GM13977 (cell line): ENCODE measurements around the gene SLC25A22.
A peak's percentile ranks its signal among the peaks of the same experiment; 100 is the strongest.

Source experiments
- DNase-seq: peaks from one replicate; pipeline ENCODE4 v3.0.0; 2012; ENCODE audit warnings: low spot score
- in situ Hi-C: fragments of 300-500 bp; cut with MboI; formaldehyde crosslinking; loops from one replicate; pipeline ENCODE4 v1.12.0; 2022; ENCODE audit warnings: low sequenced_read_pairs, low pct_unique_long_range_greater_than_20kb, mixed read lengths, inconsistent platforms; ENCODE audit not compliant: unreplicated experiment
- TF ChIP-seq, protein P1 (sequence below): IDR thresholded peaks from 2 replicates; pipeline ENCODE4 v1.5.1; 2012; ENCODE audit warnings: mild to moderate bottlenecking, control low read depth; ENCODE audit not compliant: insufficient read depth; ENCODE audit errors: extremely low read depth, missing control alignments

Gene SLC25A22

GRCh38 chr11:793556-793955, 4.5 kb downstream of the SLC25A22 start:
- in situ Hi-C loops = no loop called here
- no peak for DNase-seq
- TF ChIP-seq, protein P1, sequence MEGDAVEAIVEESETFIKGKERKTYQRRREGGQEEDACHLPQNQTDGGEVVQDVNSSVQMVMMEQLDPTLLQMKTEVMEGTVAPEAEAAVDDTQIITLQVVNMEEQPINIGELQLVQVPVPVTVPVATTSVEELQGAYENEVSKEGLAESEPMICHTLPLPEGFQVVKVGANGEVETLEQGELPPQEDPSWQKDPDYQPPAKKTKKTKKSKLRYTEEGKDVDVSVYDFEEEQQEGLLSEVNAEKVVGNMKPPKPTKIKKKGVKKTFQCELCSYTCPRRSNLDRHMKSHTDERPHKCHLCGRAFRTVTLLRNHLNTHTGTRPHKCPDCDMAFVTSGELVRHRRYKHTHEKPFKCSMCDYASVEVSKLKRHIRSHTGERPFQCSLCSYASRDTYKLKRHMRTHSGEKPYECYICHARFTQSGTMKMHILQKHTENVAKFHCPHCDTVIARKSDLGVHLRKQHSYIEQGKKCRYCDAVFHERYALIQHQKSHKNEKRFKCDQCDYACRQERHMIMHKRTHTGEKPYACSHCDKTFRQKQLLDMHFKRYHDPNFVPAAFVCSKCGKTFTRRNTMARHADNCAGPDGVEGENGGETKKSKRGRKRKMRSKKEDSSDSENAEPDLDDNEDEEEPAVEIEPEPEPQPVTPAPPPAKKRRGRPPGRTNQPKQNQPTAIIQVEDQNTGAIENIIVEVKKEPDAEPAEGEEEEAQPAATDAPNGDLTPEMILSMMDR = no peak

GRCh38 chr11:792873-793272, 5.2 kb downstream of the SLC25A22 start:
- TF ChIP-seq, protein P1 = no peak
- in situ Hi-C loops = no loop called here

DNA sequence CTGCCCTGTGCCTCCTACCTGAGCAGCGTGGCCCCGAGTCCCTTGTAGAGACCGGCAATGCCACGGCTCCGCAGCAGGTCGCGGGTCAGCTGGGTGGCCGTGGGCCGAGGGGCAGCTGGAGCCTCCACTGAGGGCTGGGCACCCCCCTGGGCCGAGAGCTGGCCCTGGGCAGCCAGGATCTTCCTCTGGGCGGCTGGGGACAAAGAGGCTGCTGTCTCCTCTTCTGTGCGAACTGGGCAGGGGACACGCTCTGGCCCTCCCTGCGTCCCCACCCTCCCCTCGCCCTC, 5.6 kb downstream of the SLC25A22 start:
- no peak for DNase-seq
- in situ Hi-C loops = no loop called here
- TF ChIP-seq, protein P1 = no peak

More at GRCh38 chr11:792873-793272, 5.2 kb downstream of the SLC25A22 start:
- no peak for DNase-seq

DNA sequence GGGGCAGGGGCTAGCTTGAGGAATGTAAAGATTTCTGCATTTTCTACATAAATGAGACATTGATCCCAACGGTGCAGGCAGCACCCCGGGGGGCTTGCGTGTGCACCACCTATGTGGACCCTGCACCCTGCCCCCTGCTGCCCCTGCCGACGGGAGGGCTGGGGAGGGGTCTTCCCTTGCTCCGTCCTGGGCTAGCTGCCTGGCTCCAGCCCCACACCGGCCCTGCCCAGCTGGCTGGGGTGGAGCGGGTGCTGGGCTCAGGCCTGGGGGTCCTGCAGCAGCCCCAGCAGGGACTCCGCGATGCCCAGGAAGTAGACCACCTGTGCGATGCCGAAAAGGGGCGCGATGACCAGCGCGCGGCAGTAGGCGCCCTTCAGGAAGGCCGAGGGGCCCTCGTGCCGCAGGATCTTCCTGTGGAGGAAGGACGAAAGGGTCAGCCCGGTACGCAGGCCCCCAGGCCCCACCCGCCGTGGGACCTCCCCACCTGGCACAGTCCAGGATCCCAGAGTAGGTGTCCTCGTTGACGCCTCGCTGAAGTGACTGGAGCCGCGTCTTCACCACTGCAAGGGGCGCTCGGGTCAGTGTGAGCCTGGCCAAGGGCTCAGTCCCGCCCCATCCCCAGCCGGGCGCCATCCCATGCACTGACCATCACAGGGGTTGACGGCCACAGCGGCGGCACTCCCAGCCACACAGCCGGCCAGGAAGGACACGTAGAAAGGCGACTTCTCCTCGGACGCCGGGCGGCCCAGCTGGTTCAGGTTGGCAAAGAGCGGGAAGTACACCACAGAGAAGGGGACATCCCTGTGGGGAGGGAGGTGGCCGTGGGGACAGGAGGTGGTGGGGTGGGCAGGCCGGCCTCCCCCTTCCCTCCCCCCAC, 6.2 kb downstream of the SLC25A22 start:
- DNase-seq = no peak
- in situ Hi-C loops = no loop called here
- TF ChIP-seq, protein P1 = no peak

GRCh38 chr11:790721-791564, 7.1 kb downstream of the SLC25A22 start:
- DNase-seq = no peak
- TF ChIP-seq, protein P1 = no peak
- in situ Hi-C loops = no loop called here

- TF ChIP-seq, protein P1 = no peak
- in situ Hi-C loops = no loop called here
- peak; percentile 78 for DNase-seq
These were observed 8.1 kb downstream of the SLC25A22 start, which contains the start of gene CEND1 for GRCh38 chr11:789943-790342. Gene CEND1, minus strand, starts transcription at chr11:790090. Its CDS starts 1,514 bp downstream, at chr11:788576.
